CD4-positive, alpha-beta T cell (primary cell): ENCODE results near the gene IDH3B. TPM values are rescaled to one million over a fixed set of nuclear protein-coding genes. Genes with fewer than 3 reads are reported as not detected.

ENCODE experiments used
- ATAC-seq: fragments of 200-7000 bp; cut with Tn5 transposase; one replicate; pipeline ENCODE4 v1.10.0; 2022; ENCODE audit warnings: mild to moderate bottlenecking; ENCODE audit not compliant: poor library complexity
- CTCF ChIA-PET: fragments of 350-600 bp; sonication (Branson Sonifier 250); formaldehyde crosslinking; loops from one replicate; lab custom pipeline; 2021; ENCODE audit warnings: antibody characterized with exemption, inconsistent platforms; lab: Charles Lee
- POLR2A ChIA-PET: fragments of 350-600 bp; sonication (Branson Sonifier 250); formaldehyde crosslinking; loops from one replicate; lab custom pipeline; 2021; ENCODE audit warnings: antibody characterized with exemption, inconsistent platforms; lab: Charles Lee
- DNase-seq, 14 experiments: peaks; one replicate each; pipeline ENCODE4 v3.0.0-alpha.2; 2013 to 2020; ENCODE audit warnings: mixed read lengths in 2 of 14
- H3K27ac ChIP-seq, 2 donors: one replicate each; pipeline versions ENCODE4 v1.5.1 to v1.7.0; 2013; ENCODE audit warnings: low read length in 2 of 2, low read depth in 1 of 2, mild to moderate bottlenecking in 1 of 2
- H3K27me3 ChIP-seq, 2 experiments: 1 replicate in 1 of 2; 2 replicates in 1 of 2; pipeline versions ENCODE4 v1.6.1 to v1.7.0; 2013; ENCODE audit warnings: low read length in 2 of 2, control low read depth in 1 of 2, mild to moderate bottlenecking in 1 of 2, moderate library complexity in 1 of 2; ENCODE audit not compliant: insufficient read depth in 2 of 2, control insufficient read depth in 1 of 2
- H3K36me3 ChIP-seq: one replicate; pipeline ENCODE4 v1.6.1; 2013; ENCODE audit warnings: low read length, control low read depth; ENCODE audit not compliant: insufficient read depth
- H3K4me1 ChIP-seq: one replicate; pipeline ENCODE4 v1.6.1; 2013; ENCODE audit warnings: low read length, control low read depth; ENCODE audit not compliant: insufficient read depth
- H3K4me3 ChIP-seq: one replicate; pipeline ENCODE4 v1.5.1; 2013; ENCODE audit warnings: mild to moderate bottlenecking, low read length, moderate library complexity
- H3K9me3 ChIP-seq, 2 experiments: 1 replicate in 1 of 2; 2 replicates in 1 of 2; pipeline versions ENCODE4 v1.6.1 to v1.7.0; 2013; ENCODE audit warnings: low read length in 2 of 2, mild to moderate bottlenecking in 2 of 2, control low read depth in 1 of 2, moderate library complexity in 1 of 2; ENCODE audit not compliant: control insufficient read depth in 1 of 2, insufficient read depth in 1 of 2
- H3K27ac Mint-ChIP-seq: one replicate; pipeline ENCODE4 v1.8.0; 2020; ENCODE audit warnings: mixed read lengths
- H3K27me3 Mint-ChIP-seq: one replicate; pipeline ENCODE4 v1.8.0; 2021; ENCODE audit warnings: mixed read lengths
- H3K36me3 Mint-ChIP-seq: one replicate; pipeline ENCODE4 v1.8.0; 2021; ENCODE audit warnings: low read depth, mixed read lengths
- H3K4me1 Mint-ChIP-seq: one replicate; pipeline ENCODE4 v1.8.0; 2021; ENCODE audit warnings: low read depth, mixed read lengths
- H3K4me3 Mint-ChIP-seq: one replicate; pipeline ENCODE4 v1.8.0; 2020; ENCODE audit warnings: mild to moderate bottlenecking, mixed read lengths
- H3K9me3 Mint-ChIP-seq: one replicate; pipeline ENCODE4 v1.8.0; 2020; ENCODE audit warnings: mixed read lengths
- CTCF ChIP-seq: fragments of 200-600 bp; IDR thresholded peaks from one replicate; pipeline ENCODE4 v1.8.0; 2022; ENCODE audit warnings: antibody characterized with exemption, mild to moderate bottlenecking
- intact Hi-C, 2 experiments: fragments of 100-400 bp; cut with DNase I in 1 of 2; cut with micrococcal nuclease in 1 of 2; formaldehyde crosslinking; loops; one replicate each; pipeline versions ENCODE4 v1.15.1 to v1.9.0; 2023 to 2025; cut with DNase I, micrococcal nuclease
- total RNA-seq, 174 experiments: library from RNA in 2 of 174; stranded (reverse) in 2 of 174; gene quantifications; one replicate each; pipeline ENCODE4 v1.2.3 and lab custom pipeline; 2021 to 2026

IDH3B gene
- total RNA-seq, 2 experiments from 2014 or later, result 171 to 181 TPM

- no peaks in the 10 kb centered on the region for H3K4me1 ChIP-seq
- intact Hi-C loops, result no loop called here
- ATAC-seq, result no peak
- TF ChIP-seq CTCF, result no peak
- Mint-ChIP-seq H3K36me3 (no peaks in the 10 kb centered on the region), H3K4me1 (no peaks in the 10 kb centered on the region), H3K9me3 (no peaks in the 10 kb centered on the region), H3K27me3 (peaks cover 11% of the 10 kb centered on the region), H3K4me3 (no peak overlapping the region), H3K27ac (no peak overlapping the region)
- H3K9me3 ChIP-seq, result no peaks in the 10 kb centered on the region
- H3K27ac ChIP-seq, result no peak overlapping the region
- ChIA-PET CTCF (no interaction called here), POLR2A (no interaction called here)
- H3K4me3 ChIP-seq, result no peak overlapping the region
- no peak for DNase-seq
- peaks cover 3 to 9% of the 10 kb centered on the region in 2 experiments for H3K27me3 ChIP-seq
- no peaks in the 10 kb centered on the region for H3K36me3 ChIP-seq
Observed at GRCh38 chr20:2706688-2707352, 42.8 kb upstream of the IDH3B start.

- H3K4me3 Mint-ChIP-seq, result no peak overlapping the region
- CTCF ChIA-PET, result no interaction called here
- POLR2A ChIA-PET, result no interaction called here
- no peaks in the 10 kb centered on the region for H3K4me1 ChIP-seq
- H3K9me3 Mint-ChIP-seq, result no peaks in the 10 kb centered on the region
- no peak overlapping the region for H3K4me3 ChIP-seq
- intact Hi-C loops, result no loop called here
- no peak for ATAC-seq
- peaks cover 11% of the 10 kb centered on the region for H3K27me3 Mint-ChIP-seq
- no peak for DNase-seq
- H3K36me3 ChIP-seq, result no peaks in the 10 kb centered on the region
- no peaks in the 10 kb centered on the region for H3K9me3 ChIP-seq
- H3K4me1 Mint-ChIP-seq, result no peaks in the 10 kb centered on the region
- no peaks in the 10 kb centered on the region for H3K36me3 Mint-ChIP-seq
- H3K27ac ChIP-seq, result no peak overlapping the region
- TF ChIP-seq CTCF, result no peak
- no peak overlapping the region for H3K27ac Mint-ChIP-seq
- H3K27me3 ChIP-seq, result peaks cover 3 to 9% of the 10 kb centered on the region in 2 experiments
Observed at GRCh38 chr20:2705931-2706645, 42.1 kb upstream of the IDH3B start.

- Mint-ChIP-seq H3K4me1 (no peaks in the 10 kb centered on the region), H3K36me3 (no peaks in the 10 kb centered on the region), H3K27ac (no peak overlapping the region), H3K27me3 (peaks cover 16% of the 10 kb centered on the region), H3K9me3 (no peaks in the 10 kb centered on the region), H3K4me3 (no peak overlapping the region)
- ChIA-PET POLR2A (no interaction called here), CTCF (interaction anchor here (0.5 to 1.2 kb wide), 2 partner anchors 39 to 297 kb away, joined by 3 to 4 read pairs; no protein-coding TSS in a partner anchor)
- TF ChIP-seq CTCF, result no peak
- H3K9me3 ChIP-seq, result no peaks in the 10 kb centered on the region
- intact Hi-C loops, result no loop called here
- DNase-seq (no peak), ATAC-seq (no peak)
- no peak overlapping the region for H3K27ac ChIP-seq
- no peaks in the 10 kb centered on the region for H3K36me3 ChIP-seq
- H3K4me1 ChIP-seq, result no peaks in the 10 kb centered on the region
- no peak overlapping the region for H3K4me3 ChIP-seq
- peaks cover 3 to 4% of the 10 kb centered on the region in 2 experiments for H3K27me3 ChIP-seq
Observed at GRCh38 chr20:2703716-2704475, 39.9 kb upstream of the IDH3B start.
